ENCODE measurements around the gene UQCC2.

- TF ChIP-seq CTCF (conservative IDR thresholded peaks at IDR 0.05) (no peak), ZFX (IDR thresholded peaks at IDR 0.05) (no peak)
These were observed 38.9 kb upstream of the UQCC2 start for GRCh38 chr6:33750244-33750991.

Data from C4-2B (cell line).